SK-N-SH treated with all-trans-retinoic acid at 6 μM for 48 hours (cell line): ENCODE data around the gene ARFGAP3.

Experiments used
- ATAC-seq: fragments of 200-7000 bp; cut with Tn5 transposase; 3 replicates; pipeline ENCODE4 v1.9.1; 2020; ENCODE audit warnings: mild to moderate bottlenecking, moderate library complexity
- ARNTL ChIP-seq: fragments of 450-650 bp; formaldehyde crosslinking; IDR thresholded peaks from 2 replicates; pipeline ENCODE4 v1.5.0; 2020; ENCODE audit warnings: low read depth, mild to moderate bottlenecking, moderate library complexity, borderline replicate concordance
- BACH2 ChIP-seq: fragments of 250-450 bp; sonication (Bioruptor Pico); IDR thresholded peaks from 2 replicates; pipeline ENCODE4 v1.9.0; 2021; ENCODE audit warnings: mild to moderate bottlenecking, borderline replicate concordance
- ESRRG ChIP-seq: fragments of 250-450 bp; sonication (Bioruptor Pico); IDR thresholded peaks from 2 replicates; pipeline ENCODE4 v1.6.1; 2021; ENCODE audit warnings: mild to moderate bottlenecking
- GLIS3 ChIP-seq: fragments of 250-450 bp; sonication (Bioruptor Pico); IDR thresholded peaks from 2 replicates; pipeline ENCODE4 v1.5.0; 2020; ENCODE audit warnings: mild to moderate bottlenecking, moderate library complexity
- ISL1 ChIP-seq: fragments of 250-450 bp; sonication (Bioruptor Pico); IDR thresholded peaks from 2 replicates; pipeline ENCODE4 v2.1.2; 2022; ENCODE audit warnings: mild to moderate bottlenecking, moderate library complexity
- OSR1 ChIP-seq: fragments of 250-450 bp; sonication (Bioruptor Pico); IDR thresholded peaks from 2 replicates; pipeline ENCODE4 v1.8.0; 2022; ENCODE audit warnings: moderate library complexity, mild to moderate bottlenecking, inconsistent platforms
- SNAI2 ChIP-seq: fragments of 250-450 bp; sonication (Bioruptor Pico); IDR thresholded peaks from 2 replicates; pipeline ENCODE4 v1.5.0; 2020; ENCODE audit warnings: mild to moderate bottlenecking, moderate library complexity
- TCF4 ChIP-seq: fragments of 250-450 bp; sonication (Bioruptor Pico); IDR thresholded peaks from 2 replicates; pipeline ENCODE4 v1.8.0; 2021; ENCODE audit warnings: mild to moderate bottlenecking, moderate library complexity, borderline replicate concordance
- TOX ChIP-seq: fragments of 250-450 bp; sonication (Bioruptor Pico); IDR thresholded peaks from 2 replicates; pipeline ENCODE4 v1.8.0; 2021; ENCODE audit warnings: mild to moderate bottlenecking, moderate library complexity, borderline replicate concordance
- ZC3H10 ChIP-seq: fragments of 250-450 bp; sonication (Bioruptor Pico); IDR thresholded peaks from 2 replicates; pipeline ENCODE4 v1.5.1; 2021; ENCODE audit warnings: mild to moderate bottlenecking, moderate library complexity
- ZFP3 ChIP-seq: fragments of 250-450 bp; sonication (Bioruptor Pico); IDR thresholded peaks from 2 replicates; pipeline ENCODE4 v1.5.0; 2020; ENCODE audit warnings: mild to moderate bottlenecking, moderate library complexity
- ZFP30 ChIP-seq: fragments of 450-650 bp; formaldehyde crosslinking; IDR thresholded peaks from 2 replicates; pipeline ENCODE4 v1.5.0; 2022; ENCODE audit warnings: mild to moderate bottlenecking, moderate library complexity
- ZNF565 ChIP-seq: fragments of 450-650 bp; formaldehyde crosslinking; conservative IDR thresholded peaks from 2 replicates; pipeline ENCODE4 v1.5.0; 2020; ENCODE audit warnings: low read depth, mild to moderate bottlenecking, moderate library complexity
- ZNF70 ChIP-seq: fragments of 450-650 bp; formaldehyde crosslinking; IDR thresholded peaks from 2 replicates; pipeline ENCODE4 v1.5.0; 2020; ENCODE audit warnings: mild to moderate bottlenecking, moderate library complexity
- ZNF8 ChIP-seq: fragments of 450-650 bp; formaldehyde crosslinking; IDR thresholded peaks from 2 replicates; pipeline ENCODE4 v1.5.0; 2020; ENCODE audit warnings: mild to moderate bottlenecking, moderate library complexity
- TF ChIP-seq, protein P1 (sequence below): fragments of 250-450 bp; sonication (Bioruptor Pico); IDR thresholded peaks from 2 replicates; pipeline ENCODE4 v1.8.0; 2021; ENCODE audit warnings: low read depth, mild to moderate bottlenecking, moderate library complexity, borderline replicate concordance
- TF ChIP-seq, protein P2 (sequence below): fragments of 250-450 bp; sonication (Bioruptor Pico); IDR thresholded peaks from 2 replicates; pipeline ENCODE4 v1.5.1; 2020; ENCODE audit warnings: low read depth, mild to moderate bottlenecking, moderate library complexity
- TF ChIP-seq, protein P3 (sequence below): fragments of 250-450 bp; sonication (Bioruptor Pico); IDR thresholded peaks from 2 replicates; pipeline ENCODE4 v1.5.0; 2020; ENCODE audit warnings: mild to moderate bottlenecking, moderate library complexity
- TF ChIP-seq, protein P4 (sequence below): fragments of 250-450 bp; sonication (Bioruptor Pico); IDR thresholded peaks from 2 replicates; pipeline ENCODE4 v1.8.0; 2020; ENCODE audit warnings: mild to moderate bottlenecking, moderate library complexity, borderline replicate concordance

The ARFGAP3 gene

DNA sequence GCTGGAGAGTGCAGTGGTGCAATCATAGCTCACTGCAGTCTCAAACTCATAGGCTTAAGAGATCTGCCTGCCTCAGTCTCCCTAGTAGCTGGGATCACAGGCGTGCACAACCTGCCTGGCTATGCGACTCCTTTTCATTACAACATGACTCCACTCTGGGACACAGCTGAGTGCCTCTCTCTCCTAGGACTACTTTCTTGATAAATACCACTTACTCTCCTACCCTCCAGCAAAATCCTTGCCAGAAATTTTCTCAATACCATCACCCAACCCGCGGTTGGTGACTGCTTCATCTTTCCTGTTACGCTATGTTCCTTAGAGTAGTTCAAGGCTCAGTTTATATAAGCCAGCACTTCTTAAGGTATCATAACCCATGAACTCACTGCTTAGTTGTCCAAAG, 26.9 kb downstream of the ARFGAP3 start:
- TF ChIP-seq, protein P1, sequence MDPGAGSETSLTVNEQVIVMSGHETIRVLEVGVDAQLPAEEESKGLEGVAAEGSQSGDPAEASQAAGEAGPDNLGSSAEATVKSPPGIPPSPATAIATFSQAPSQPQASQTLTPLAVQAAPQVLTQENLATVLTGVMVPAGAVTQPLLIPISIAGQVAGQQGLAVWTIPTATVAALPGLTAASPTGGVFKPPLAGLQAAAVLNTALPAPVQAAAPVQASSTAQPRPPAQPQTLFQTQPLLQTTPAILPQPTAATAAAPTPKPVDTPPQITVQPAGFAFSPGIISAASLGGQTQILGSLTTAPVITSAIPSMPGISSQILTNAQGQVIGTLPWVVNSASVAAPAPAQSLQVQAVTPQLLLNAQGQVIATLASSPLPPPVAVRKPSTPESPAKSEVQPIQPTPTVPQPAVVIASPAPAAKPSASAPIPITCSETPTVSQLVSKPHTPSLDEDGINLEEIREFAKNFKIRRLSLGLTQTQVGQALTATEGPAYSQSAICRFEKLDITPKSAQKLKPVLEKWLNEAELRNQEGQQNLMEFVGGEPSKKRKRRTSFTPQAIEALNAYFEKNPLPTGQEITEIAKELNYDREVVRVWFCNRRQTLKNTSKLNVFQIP (CRISPR knock-in tag) = no peak
- TF ChIP-seq ISL1 (no peak), ZFP3 (no peak), ARNTL (CRISPR knock-in tag) (no peak), ZNF565 (CRISPR knock-in tag) (no peak), ZFP30 (CRISPR knock-in tag) (no peak), ESRRG (CRISPR knock-in tag) (no peak), ZNF70 (CRISPR knock-in tag) (no peak), ZNF8 (CRISPR knock-in tag) (no peak)
- TF ChIP-seq, protein P2, sequence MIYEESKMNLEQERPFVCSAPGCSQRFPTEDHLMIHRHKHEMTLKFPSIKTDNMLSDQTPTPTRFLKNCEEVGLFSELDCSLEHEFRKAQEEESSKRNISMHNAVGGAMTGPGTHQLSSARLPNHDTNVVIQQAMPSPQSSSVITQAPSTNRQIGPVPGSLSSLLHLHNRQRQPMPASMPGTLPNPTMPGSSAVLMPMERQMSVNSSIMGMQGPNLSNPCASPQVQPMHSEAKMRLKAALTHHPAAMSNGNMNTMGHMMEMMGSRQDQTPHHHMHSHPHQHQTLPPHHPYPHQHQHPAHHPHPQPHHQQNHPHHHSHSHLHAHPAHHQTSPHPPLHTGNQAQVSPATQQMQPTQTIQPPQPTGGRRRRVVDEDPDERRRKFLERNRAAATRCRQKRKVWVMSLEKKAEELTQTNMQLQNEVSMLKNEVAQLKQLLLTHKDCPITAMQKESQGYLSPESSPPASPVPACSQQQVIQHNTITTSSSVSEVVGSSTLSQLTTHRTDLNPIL (CRISPR knock-in tag) = no peak
- TF ChIP-seq, protein P3, sequence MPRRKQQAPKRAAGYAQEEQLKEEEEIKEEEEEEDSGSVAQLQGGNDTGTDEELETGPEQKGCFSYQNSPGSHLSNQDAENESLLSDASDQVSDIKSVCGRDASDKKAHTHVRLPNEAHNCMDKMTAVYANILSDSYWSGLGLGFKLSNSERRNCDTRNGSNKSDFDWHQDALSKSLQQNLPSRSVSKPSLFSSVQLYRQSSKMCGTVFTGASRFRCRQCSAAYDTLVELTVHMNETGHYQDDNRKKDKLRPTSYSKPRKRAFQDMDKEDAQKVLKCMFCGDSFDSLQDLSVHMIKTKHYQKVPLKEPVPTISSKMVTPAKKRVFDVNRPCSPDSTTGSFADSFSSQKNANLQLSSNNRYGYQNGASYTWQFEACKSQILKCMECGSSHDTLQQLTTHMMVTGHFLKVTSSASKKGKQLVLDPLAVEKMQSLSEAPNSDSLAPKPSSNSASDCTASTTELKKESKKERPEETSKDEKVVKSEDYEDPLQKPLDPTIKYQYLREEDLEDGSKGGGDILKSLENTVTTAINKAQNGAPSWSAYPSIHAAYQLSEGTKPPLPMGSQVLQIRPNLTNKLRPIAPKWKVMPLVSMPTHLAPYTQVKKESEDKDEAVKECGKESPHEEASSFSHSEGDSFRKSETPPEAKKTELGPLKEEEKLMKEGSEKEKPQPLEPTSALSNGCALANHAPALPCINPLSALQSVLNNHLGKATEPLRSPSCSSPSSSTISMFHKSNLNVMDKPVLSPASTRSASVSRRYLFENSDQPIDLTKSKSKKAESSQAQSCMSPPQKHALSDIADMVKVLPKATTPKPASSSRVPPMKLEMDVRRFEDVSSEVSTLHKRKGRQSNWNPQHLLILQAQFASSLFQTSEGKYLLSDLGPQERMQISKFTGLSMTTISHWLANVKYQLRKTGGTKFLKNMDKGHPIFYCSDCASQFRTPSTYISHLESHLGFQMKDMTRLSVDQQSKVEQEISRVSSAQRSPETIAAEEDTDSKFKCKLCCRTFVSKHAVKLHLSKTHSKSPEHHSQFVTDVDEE = no peak
- TF ChIP-seq, protein P4, sequence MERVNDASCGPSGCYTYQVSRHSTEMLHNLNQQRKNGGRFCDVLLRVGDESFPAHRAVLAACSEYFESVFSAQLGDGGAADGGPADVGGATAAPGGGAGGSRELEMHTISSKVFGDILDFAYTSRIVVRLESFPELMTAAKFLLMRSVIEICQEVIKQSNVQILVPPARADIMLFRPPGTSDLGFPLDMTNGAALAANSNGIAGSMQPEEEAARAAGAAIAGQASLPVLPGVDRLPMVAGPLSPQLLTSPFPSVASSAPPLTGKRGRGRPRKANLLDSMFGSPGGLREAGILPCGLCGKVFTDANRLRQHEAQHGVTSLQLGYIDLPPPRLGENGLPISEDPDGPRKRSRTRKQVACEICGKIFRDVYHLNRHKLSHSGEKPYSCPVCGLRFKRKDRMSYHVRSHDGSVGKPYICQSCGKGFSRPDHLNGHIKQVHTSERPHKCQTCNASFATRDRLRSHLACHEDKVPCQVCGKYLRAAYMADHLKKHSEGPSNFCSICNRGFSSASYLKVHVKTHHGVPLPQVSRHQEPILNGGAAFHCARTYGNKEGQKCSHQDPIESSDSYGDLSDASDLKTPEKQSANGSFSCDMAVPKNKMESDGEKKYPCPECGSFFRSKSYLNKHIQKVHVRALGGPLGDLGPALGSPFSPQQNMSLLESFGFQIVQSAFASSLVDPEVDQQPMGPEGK (CRISPR knock-in tag) = no peak
- TF ChIP-seq, all 23 proteins: peak for 0
- ATAC-seq = no peak

DNA sequence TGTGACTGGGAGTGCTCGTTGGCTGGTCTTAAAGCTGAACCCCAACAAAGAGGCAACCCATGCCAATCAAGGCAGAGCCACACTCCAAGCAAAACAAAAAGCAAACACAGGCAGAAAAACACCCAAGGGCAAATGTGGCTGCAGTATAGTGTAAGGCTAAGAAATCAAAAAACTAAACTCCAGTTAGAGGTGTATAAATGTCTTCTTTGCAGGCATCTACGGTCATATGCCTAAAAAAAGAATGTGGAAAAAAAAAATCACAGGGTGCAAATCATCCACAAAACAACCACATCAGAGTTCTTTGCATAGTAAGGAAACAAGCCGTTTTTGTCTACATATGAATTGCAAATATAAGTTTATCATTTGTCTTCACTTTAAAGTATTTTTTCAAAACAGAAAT, 27.8 kb downstream of the ARFGAP3 start:
- ATAC-seq = no peak
- TF ChIP-seq ZC3H10 = no peak
- TF ChIP-seq, protein P4 (CRISPR knock-in tag) = no peak

DNA sequence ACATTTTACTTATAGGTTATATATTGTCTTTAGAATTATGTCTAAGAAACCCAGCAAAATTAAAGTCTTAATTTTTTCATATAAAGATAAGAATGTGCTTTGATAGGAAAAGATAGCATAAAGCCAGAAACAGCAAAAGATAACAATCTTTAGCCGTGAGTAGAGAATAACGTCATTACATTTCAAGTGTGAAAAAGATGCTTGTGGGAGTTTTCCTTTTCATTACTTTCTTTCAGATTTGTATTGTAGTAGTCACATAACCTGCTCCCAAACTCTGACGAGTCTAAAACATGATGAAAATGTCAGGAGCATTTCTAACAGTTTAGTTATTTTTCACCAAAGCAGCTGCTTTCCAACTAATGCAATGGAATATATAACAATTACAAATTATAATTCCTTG, 31.3 kb downstream of the ARFGAP3 start:
- ATAC-seq = no peak
- TF ChIP-seq SNAI2 (CRISPR knock-in tag) = no peak
- TF ChIP-seq ZNF70 (CRISPR knock-in tag) = no peak
- TF ChIP-seq ZFP30 (CRISPR knock-in tag) = no peak
- TF ChIP-seq BACH2 = no peak
- TF ChIP-seq TCF4 (CRISPR knock-in tag) = no peak

DNA sequence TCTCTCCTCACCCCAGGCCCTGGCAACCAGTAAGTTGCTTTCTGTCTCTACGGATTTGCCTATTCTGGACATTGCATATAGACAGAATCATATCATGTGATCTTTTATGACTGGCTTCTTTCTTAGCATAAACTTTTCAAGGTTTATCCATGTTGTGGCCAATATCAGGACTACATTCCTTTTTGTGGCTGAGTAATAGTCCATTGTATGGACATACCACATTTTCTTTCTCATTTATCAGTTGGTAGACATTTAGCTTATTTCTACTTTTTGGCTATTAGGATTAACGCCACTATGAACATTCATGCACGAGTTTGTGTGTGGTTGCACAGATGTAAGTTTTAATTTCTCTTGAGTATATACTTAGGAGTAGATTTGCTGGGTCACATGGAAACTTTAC, 35.7 kb downstream of the ARFGAP3 start:
- TF ChIP-seq ZNF8 (CRISPR knock-in tag) (peak; percentile 97), ESRRG (CRISPR knock-in tag) (no peak)
- TF ChIP-seq, all 23 proteins: peak for 1

DNA sequence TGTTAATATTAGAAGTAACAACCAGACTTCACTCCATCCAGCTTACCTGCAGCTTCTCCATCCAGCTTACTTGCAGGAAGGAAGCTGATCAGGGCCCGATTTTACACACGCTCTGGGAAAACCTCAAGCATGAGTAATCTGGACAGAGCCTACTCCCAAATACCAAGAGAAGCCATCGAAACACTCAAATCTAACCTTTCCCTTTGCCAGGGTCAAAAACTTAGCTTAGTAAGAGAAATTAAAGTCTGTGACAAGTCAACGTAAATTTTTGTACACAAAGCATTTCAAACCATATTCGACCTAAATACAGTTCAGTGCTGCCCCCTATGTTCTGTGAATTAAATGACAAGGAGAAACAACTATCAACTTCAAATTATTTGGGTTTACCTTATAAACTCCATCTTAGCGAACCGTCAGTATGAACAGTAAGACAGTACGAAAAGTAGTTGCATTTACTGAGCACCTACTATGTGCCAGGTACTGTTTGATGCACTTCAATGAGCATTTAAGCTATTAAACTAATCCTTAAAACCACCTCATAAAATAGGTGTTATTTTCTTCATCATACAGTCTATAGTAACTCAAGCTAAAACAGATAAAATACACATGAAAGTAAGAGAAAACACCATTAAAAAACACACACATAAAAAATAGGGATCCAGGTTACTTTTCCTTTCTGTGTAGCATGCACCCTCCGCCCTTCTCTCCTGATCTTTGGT, 36.9 kb downstream of the ARFGAP3 start:
- ATAC-seq = no peak
- TF ChIP-seq, protein P2 (CRISPR knock-in tag) = no peak
- no peak for TF ChIP-seq GLIS3
- TF ChIP-seq, protein P1 (CRISPR knock-in tag) = no peak
- TF ChIP-seq TOX (CRISPR knock-in tag) = no peak
- no peak for TF ChIP-seq ZFP30 (CRISPR knock-in tag)
- TF ChIP-seq OSR1 (CRISPR knock-in tag) = no peak

More for the DNA sequence above, 35.7 kb downstream of the ARFGAP3 start:
- no peak for ATAC-seq
